H1 (cell line): ENCODE results near the gene PTER. TPM values are rescaled to one million over a fixed set of nuclear protein-coding genes. Genes with fewer than 3 reads are reported as not detected.

ENCODE experiments used
- CTCF ChIA-PET: fragments of 300-600 bp; sonication (Branson Sonifier 250); formaldehyde crosslinking; loops from one replicate; lab custom pipeline; 2021; ENCODE audit not compliant: partially characterized antibody; lab: Charles Lee
- POLR2A ChIA-PET: fragments of 300-600 bp; sonication (Branson Sonifier 250); formaldehyde crosslinking; loops from one replicate; lab custom pipeline; 2021; ENCODE audit warnings: inconsistent platforms; ENCODE audit not compliant: partially characterized antibody; lab: Charles Lee
- DNase-seq, 2 experiments: peaks; one replicate each; pipeline versions ENCODE4 v3.0.0 to v3.0.0-alpha.2; 2010 to 2022; ENCODE audit warnings: low spot score in 2 of 2, low read depth in 1 of 2, mixed read lengths in 1 of 2
- FAIRE-seq: peaks from 2 replicates; lab custom pipeline; 2011; peaks lifted over from hg19 to GRCh38; lab: Jason Lieb, UNC
- H2AFZ ChIP-seq: 2 replicates; pipeline ENCODE4 v1.8.1; 2012; ENCODE audit warnings: low read length, inconsistent platforms
- H2AK5ac ChIP-seq: 2 replicates; pipeline ENCODE4 v1.6.1; 2013; ENCODE audit warnings: low read depth, low read length
- H2BK120ac ChIP-seq: replicated peaks from 2 replicates; pipeline ENCODE3; 2013; ENCODE audit warnings: low read depth, low read length, inconsistent platforms
- H2BK12ac ChIP-seq: 2 replicates; pipeline ENCODE4 v1.6.1; 2013; ENCODE audit warnings: low read depth, low read length
- H2BK15ac ChIP-seq: 2 replicates; pipeline ENCODE4 v1.6.1; 2013; ENCODE audit warnings: low read length
- H2BK20ac ChIP-seq: 2 replicates; pipeline ENCODE4 v1.6.1; 2013; ENCODE audit warnings: low read length
- H2BK5ac ChIP-seq: 2 replicates; pipeline ENCODE4 v1.6.1; 2013; ENCODE audit warnings: low read depth, low read length
- H3K14ac ChIP-seq: 2 replicates; pipeline ENCODE4 v1.6.1; 2013; ENCODE audit warnings: inconsistent platforms; ENCODE audit not compliant: insufficient read length
- H3K18ac ChIP-seq: 2 replicates; pipeline ENCODE4 v1.6.1; 2013; ENCODE audit warnings: low read length; ENCODE audit errors: extremely low read depth
- H3K23ac ChIP-seq: 2 replicates; pipeline ENCODE4 v1.6.1; 2013; ENCODE audit warnings: inconsistent platforms; ENCODE audit not compliant: insufficient read length
- H3K23me2 ChIP-seq: 2 replicates; pipeline ENCODE4 v1.6.1; 2013; ENCODE audit warnings: low read depth, low read length
- H3K27ac ChIP-seq: 2 replicates; pipeline ENCODE4 v1.6.1; 2011; ENCODE audit warnings: low read depth, low read length, inconsistent platforms
- H3K27me3 ChIP-seq, 4 experiments: replicated peaks in 1 of 4; 1 replicate in 1 of 4; 2 replicates in 3 of 4; pipeline versions ENCODE4 v1.6.1 to v1.8.1; 2011 to 2013; ENCODE audit warnings: low read length in 3 of 4, mild to moderate bottlenecking in 3 of 4, inconsistent platforms in 2 of 4, mixed read lengths in 2 of 4, moderate library complexity in 1 of 4; ENCODE audit not compliant: control insufficient read depth in 3 of 4, insufficient read depth in 3 of 4; ENCODE audit errors: extremely low read depth in 1 of 4
- H3K36me3 ChIP-seq, 4 experiments: 2 replicates each; pipeline versions ENCODE4 v1.6.1 to v1.8.1; 2011 to 2013; ENCODE audit warnings: mild to moderate bottlenecking in 4 of 4, low read length in 3 of 4, moderate library complexity in 2 of 4, control low read depth in 1 of 4, inconsistent platforms in 1 of 4; ENCODE audit not compliant: insufficient read depth in 4 of 4, control insufficient read depth in 2 of 4
- H3K4ac ChIP-seq: replicated peaks from 2 replicates; pipeline ENCODE3; 2013; ENCODE audit warnings: low read length, low read depth, mixed read lengths, inconsistent platforms; ENCODE audit not compliant: insufficient read length
- H3K4me1 ChIP-seq, 4 experiments: replicated peaks in 1 of 4; 1 replicate in 1 of 4; 2 replicates in 3 of 4; pipeline versions ENCODE4 v1.6.1 to v1.8.1; 2011 to 2013; ENCODE audit warnings: low read length in 3 of 4, inconsistent platforms in 2 of 4, mixed read lengths in 1 of 4; ENCODE audit not compliant: insufficient read depth in 4 of 4, control insufficient read depth in 3 of 4
- H3K4me2 ChIP-seq, 2 experiments: 2 replicates each; pipeline versions ENCODE4 v1.6.1 to v1.8.1; 2011 to 2013; ENCODE audit warnings: low read depth in 2 of 2, low read length in 2 of 2, control low read depth in 1 of 2, inconsistent platforms in 1 of 2, mild to moderate bottlenecking in 1 of 2; ENCODE audit not compliant: insufficient read depth in 1 of 2
- H3K4me3 ChIP-seq, 4 experiments: fragments of 200-600, 300-600 bp in 1 of 4; sonication (generic), shearing (Covaris generic), sonication (Bioruptor Twin) in 1 of 4; 2 replicates each; pipeline versions ENCODE4 v1.5.1 to v1.8.1; 2011 to 2016; ENCODE audit warnings: low read length in 4 of 4, low read depth in 3 of 4, control low read depth in 2 of 4, inconsistent platforms in 2 of 4, mild to moderate bottlenecking in 2 of 4, mixed read lengths in 1 of 4, moderate library complexity in 1 of 4; ENCODE audit not compliant: insufficient read depth in 2 of 4; ENCODE audit errors: extremely low read depth in 1 of 4
- H3K56ac ChIP-seq: replicated peaks from 2 replicates; pipeline ENCODE3; 2013; ENCODE audit warnings: low read depth, mild to moderate bottlenecking, mixed read lengths, low read length, inconsistent platforms; ENCODE audit not compliant: insufficient read length
- H3K79me1 ChIP-seq: 2 replicates; pipeline ENCODE4 v1.6.1; 2013; ENCODE audit warnings: low read depth, low read length, control low read depth
- H3K79me2 ChIP-seq, 2 experiments: 2 replicates each; pipeline versions ENCODE4 v1.6.1 to v1.8.1; 2012 to 2013; ENCODE audit warnings: low read length in 2 of 2, mild to moderate bottlenecking in 2 of 2, inconsistent platforms in 1 of 2; ENCODE audit not compliant: insufficient read depth in 2 of 2, control insufficient read depth in 1 of 2
- H3K9ac ChIP-seq, 4 experiments: replicated peaks in 1 of 4; 1 replicate in 1 of 4; 2 replicates in 3 of 4; pipeline versions ENCODE4 v1.6.1 to v1.8.1; 2011 to 2013; ENCODE audit warnings: low read depth in 3 of 4, low read length in 3 of 4, control low read depth in 2 of 4, mild to moderate bottlenecking in 2 of 4, moderate library complexity in 2 of 4, inconsistent platforms in 1 of 4; ENCODE audit errors: extremely low read depth in 1 of 4
- H3K9me3 ChIP-seq, 2 experiments: 2 replicates each; pipeline versions ENCODE4 v1.6.1 to v1.8.1; 2012 to 2013; ENCODE audit warnings: mild to moderate bottlenecking in 2 of 2, moderate library complexity in 2 of 2, control low read depth in 1 of 2, inconsistent platforms in 1 of 2, low read depth in 1 of 2, low read length in 1 of 2, mixed read lengths in 1 of 2; ENCODE audit not compliant: insufficient read depth in 2 of 2
- H4K20me1 ChIP-seq, 2 experiments: replicated peaks in 1 of 2; 2 replicates each; pipeline versions ENCODE3 to v1.8.1; 2011 to 2013; ENCODE audit warnings: inconsistent platforms in 2 of 2, low read length in 2 of 2, mild to moderate bottlenecking in 1 of 2; ENCODE audit not compliant: insufficient read depth in 2 of 2, control insufficient read depth in 1 of 2
- H4K5ac ChIP-seq: 2 replicates; pipeline ENCODE4 v1.6.1; 2013; ENCODE audit warnings: low read length, low read depth, mixed read lengths, inconsistent platforms; ENCODE audit not compliant: insufficient read length
- H4K8ac ChIP-seq: 2 replicates; pipeline ENCODE4 v1.8.0; 2013; ENCODE audit warnings: mild to moderate bottlenecking, moderate library complexity, low read length, inconsistent platforms; ENCODE audit not compliant: insufficient read depth; ENCODE audit errors: extremely low read depth
- H4K91ac ChIP-seq: replicated peaks from 2 replicates; pipeline ENCODE3; 2013; ENCODE audit warnings: low read length, mixed read lengths, inconsistent platforms; ENCODE audit not compliant: insufficient read length
- EGR1 ChIP-seq: IDR thresholded peaks from 2 replicates; pipeline ENCODE4 v1.6.1; 2011; ENCODE audit warnings: low read depth, low read length, borderline replicate concordance
- JUND ChIP-seq: IDR thresholded peaks from 2 replicates; pipeline ENCODE4 v1.6.1; 2011; ENCODE audit warnings: mild to moderate bottlenecking, improper control_type of control experiment, low read length
- WGBS, 2 experiments: shearing (Covaris generic) in 1 of 2; methylation state at CpG; one replicate each; pipeline versions ENCODE4 v1.1.6 to v1.1.7; 2013 to 2015; ENCODE audit warnings: low lambda C conversion rate in 2 of 2, mixed read lengths in 2 of 2, inconsistent platforms in 1 of 2, low coverage in 1 of 2, missing lambda C conversion rate in 1 of 2; ENCODE audit not compliant: insufficient replicate concordance in 2 of 2, insufficient coverage in 1 of 2, insufficient read length in 1 of 2; ENCODE audit errors: extremely low coverage in 1 of 2, missing lambda C conversion rate in 1 of 2; 5-methylcytosine and 5-hydroxymethylcytosine counted together
- polyA plus RNA-seq, 7 experiments: library from polyadenylated mRNA; depleted of rRNA in 3 of 7; stranded (reverse) in 5 of 7; unstranded in 2 of 7; fragments of >200 nt in 5 of 7; fragments of 200-250 nt in 2 of 7; gene quantifications; 1 replicate in 5 of 7; 2 replicates in 1 of 7; 4 replicates in 1 of 7; pipeline versions ENCODE4 v1.2.1 to v1.2.3, GENCODE V29; 2011 to 2013; ENCODE audit warnings: missing spikeins in 2 of 7, mixed read lengths in 2 of 7
- total RNA-seq: library from RNA; stranded (reverse); fragmentation: NEBNext Ultra II Directional; extraction: Animal tissue kit (Norgen Biotek cat#: 25700); gene quantifications from 2 replicates; pipeline ENCODE4 v1.2.1, GENCODE V29; 2021

The PTER gene
- total and polyA plus RNA-seq, 2 of the 8 experiments (the other 6 are each of a cell fraction or from before 2014, with no cell fraction given): 4.4 to 7.8 TPM

DNA sequence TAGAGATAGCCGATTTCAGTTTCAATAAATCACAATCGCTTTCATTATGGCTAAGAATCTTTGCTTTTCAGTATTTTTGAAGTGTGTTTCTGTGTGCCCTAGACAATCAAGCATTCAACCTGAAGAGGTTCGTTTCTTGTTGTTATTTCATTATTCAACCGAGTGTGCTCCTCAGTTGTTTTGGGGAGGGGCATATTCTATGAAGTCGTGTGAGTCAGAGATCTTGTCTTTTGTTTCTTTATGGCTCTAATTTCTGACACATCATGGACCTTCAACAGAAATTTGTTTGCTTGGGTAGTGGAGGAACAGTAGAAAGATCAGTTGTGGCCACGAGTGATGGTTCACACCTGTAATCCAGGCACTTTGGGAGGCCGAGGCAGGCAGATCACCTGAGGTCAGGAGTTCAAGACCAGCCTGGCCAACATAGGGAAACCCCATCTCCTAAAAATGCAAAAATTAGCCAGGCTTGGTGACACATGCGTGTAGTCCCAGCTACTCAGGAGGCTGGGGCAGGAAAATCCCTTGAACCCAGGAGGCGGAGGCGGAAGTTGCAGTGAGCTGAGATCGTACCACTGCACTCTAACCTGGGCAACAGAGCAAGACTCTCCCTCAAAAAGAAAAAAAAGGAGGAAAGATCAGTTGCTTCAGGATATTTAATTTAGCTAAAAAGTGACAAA lies 46.6 kb downstream of the PTER start:
- Histone ChIP-seq H3K27ac (no peak overlapping the region), H4K5ac (no peak overlapping the region), H3K9me3 (no peaks in the 10 kb centered on the region), H3K4ac (no peak overlapping the region), H3K4me2 (no peak overlapping the region), H3K79me2 (no peaks in the 10 kb centered on the region), H2BK12ac (no peak overlapping the region), H3K79me1 (no peaks in the 10 kb centered on the region), H3K27me3 (peaks cover 0 to 1% (median 0%) of the 10 kb centered on the region in 4 experiments; a peak in 1 of 7 replicates), H3K23ac (no peak overlapping the region), H2AFZ (no peak overlapping the region), H3K4me3 (no peak overlapping the region), H3K14ac (no peak overlapping the region), H3K18ac (no peak overlapping the region), H4K8ac (no peak overlapping the region), H3K4me1 (no peaks in the 10 kb centered on the region), H3K23me2 (no peaks in the 10 kb centered on the region), H2BK120ac (no peak overlapping the region), H3K9ac (no peak overlapping the region), H2BK20ac (no peak overlapping the region), H2BK15ac (no peak overlapping the region), H2AK5ac (no peak overlapping the region), H3K36me3 (no peaks in the 10 kb centered on the region), H4K91ac (no peak overlapping the region), H3K56ac (no peak overlapping the region), H2BK5ac (no peak overlapping the region), H4K20me1 (no peaks in the 10 kb centered on the region)
- 92% methylated on average over 11 of the region's 11 CpGs; no CpG with 5 or more reads in 1 of the 2 experiments for WGBS, 2 experiments
- CTCF ChIA-PET: interaction anchor here (0.9 kb wide), 1 partner anchor 452 kb away, joined by 3 read pairs; no protein-coding TSS in a partner anchor
- FAIRE-seq (no peak), DNase-seq (no peak)
- no peak for TF ChIP-seq EGR1
- TF ChIP-seq JUND: no peak
- POLR2A ChIA-PET: no interaction called here
